Measurements from ENCODE around the gene NBEAL2.
A peak's percentile ranks its signal among the peaks of the same experiment; 100 is the strongest.

Gene NBEAL2

DNA sequence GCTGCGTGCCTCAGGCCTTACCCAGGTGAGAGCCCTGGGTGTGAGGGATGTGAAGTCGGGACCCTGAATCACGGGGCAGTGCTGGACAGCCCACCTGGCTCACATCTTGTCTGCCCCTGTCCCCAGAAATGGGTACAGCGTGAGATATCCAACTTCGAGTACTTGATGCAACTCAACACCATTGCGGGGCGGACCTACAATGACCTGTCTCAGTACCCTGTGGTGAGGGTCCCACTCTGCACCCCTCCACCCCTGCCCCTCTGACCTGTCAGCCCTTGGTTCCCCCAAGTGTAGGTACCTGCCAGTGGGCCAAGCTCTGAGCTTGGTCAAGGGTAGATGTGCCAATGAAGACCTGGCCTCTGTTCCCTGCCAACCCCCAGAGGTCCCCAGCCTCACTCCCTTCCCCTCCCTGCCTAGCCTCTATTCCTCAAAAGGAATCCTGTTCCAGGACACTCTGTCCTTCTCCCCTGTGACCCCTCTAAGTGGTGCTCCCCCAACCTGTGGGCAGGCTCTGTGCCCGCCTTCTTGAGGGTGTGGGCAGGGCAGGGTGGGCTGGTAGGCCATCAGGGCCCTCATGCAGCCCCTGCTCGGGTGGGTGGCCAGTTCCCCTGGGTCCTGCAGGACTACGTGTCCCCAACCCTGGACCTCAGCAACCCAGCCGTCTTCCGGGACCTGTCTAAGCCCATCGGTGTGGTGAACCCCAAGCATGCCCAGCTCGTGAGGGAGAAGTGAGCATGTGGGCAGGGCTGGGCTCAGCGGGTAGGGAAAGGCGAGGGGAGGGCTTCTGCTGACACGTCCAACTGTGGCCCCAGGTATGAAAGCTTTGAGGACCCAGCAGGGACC, 25.1 kb downstream of the NBEAL2 start:
- H3K9me3 ChIP-seq (ENCODE audit: insufficient read depth, low read depth, low read length), result no peaks in the 10 kb centered on the region
- no peaks in the 10 kb centered on the region for H3K27me3 ChIP-seq (ENCODE audit: insufficient read depth, low read length)
- 94% methylated on average over 17 of the region's 17 CpGs for WGBS
- no peak overlapping the region for H3K4me3 ChIP-seq (ENCODE audit: low read length)
- no peak overlapping the region for H3K9ac ChIP-seq (ENCODE audit: low read depth, low read length)
- H3K4me1 ChIP-seq (ENCODE audit: insufficient read depth, low read length), result no peaks in the 10 kb centered on the region
- H3K36me3 ChIP-seq (ENCODE audit: insufficient read depth, low read length), result peaks cover 64% of the 10 kb centered on the region
- no peak overlapping the region for H3K27ac ChIP-seq (ENCODE audit: low read depth, low read length)

DNA sequence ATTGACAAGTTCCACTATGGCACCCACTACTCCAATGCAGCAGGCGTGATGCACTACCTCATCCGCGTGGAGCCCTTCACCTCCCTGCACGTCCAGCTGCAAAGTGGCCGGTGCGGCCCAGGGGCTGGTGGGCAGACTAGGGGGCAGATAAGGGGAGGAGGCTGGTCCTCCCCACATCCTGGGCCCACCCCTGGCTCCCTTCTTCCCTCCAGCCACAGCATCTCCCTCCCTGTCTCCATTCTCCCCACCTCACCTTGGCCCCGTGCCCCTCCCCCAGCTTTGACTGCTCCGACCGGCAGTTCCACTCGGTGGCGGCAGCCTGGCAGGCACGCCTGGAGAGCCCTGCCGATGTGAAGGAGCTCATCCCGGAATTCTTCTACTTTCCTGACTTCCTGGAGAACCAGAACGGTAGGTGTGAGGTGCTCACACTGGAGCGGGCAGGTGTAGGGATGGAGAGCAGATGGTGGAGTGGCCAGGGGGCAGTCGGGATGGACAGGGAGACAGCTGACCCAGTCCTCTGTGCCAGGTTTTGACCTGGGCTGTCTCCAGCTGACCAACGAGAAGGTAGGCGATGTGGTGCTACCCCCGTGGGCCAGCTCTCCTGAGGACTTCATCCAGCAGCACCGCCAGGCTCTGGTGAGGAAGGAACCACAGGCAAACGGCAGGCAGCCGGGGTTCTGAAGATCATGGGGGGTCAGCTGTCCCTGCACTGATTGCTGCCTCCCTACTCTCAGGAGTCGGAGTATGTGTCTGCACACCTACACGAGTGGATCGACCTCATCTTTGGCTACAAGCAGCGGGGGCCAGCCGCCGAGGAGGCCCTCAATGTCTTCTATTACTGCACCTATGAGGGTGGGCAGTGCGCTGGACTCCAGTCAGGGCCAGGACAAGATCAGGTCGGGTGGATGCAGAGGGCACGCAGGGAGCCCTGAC, 26.0 kb downstream of the NBEAL2 start:
- Histone ChIP-seq H3K27me3 (ENCODE audit: insufficient read depth, low read length) (no peaks in the 10 kb centered on the region), H3K4me3 (ENCODE audit: low read length) (no peak overlapping the region), H3K36me3 (ENCODE audit: insufficient read depth, low read length) (peaks cover 55% of the 10 kb centered on the region), H3K9me3 (ENCODE audit: insufficient read depth, low read depth, low read length) (no peaks in the 10 kb centered on the region), H3K9ac (ENCODE audit: low read depth, low read length) (no peak overlapping the region), H3K4me1 (ENCODE audit: insufficient read depth, low read length) (0 out of 2 replicates have a peak, but pooled peaks cover 4% of the 10 kb centered on the region), H3K27ac (ENCODE audit: low read depth, low read length) (no peak overlapping the region)
- WGBS, result 92% methylated on average over 32 of the region's 32 CpGs

DNA sequence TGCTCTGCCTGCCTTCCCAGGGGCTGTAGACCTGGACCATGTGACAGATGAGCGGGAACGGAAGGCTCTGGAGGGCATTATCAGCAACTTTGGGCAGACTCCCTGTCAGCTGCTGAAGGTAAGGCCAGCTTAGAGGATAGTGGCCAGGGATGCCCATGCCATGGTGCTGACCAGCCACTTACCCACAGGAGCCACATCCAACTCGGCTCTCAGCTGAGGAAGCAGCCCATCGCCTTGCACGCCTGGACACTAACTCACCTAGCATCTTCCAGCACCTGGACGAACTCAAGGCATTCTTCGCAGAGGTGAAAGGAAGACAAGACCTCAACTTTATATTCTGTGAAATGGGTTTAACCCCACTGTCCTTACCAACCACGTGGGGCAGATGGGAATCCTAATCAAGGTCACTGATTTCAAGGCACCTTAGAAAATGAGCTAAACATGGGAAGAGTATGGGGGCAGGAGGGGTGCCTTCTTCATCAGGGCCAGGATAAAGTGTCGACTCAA, 26.7 kb downstream of the NBEAL2 start:
- no peak overlapping the region for H3K4me3 ChIP-seq (ENCODE audit: low read length)
- 0 out of 2 replicates have a peak, but pooled peaks cover 5% of the 10 kb centered on the region for H3K4me1 ChIP-seq (ENCODE audit: insufficient read depth, low read length)
- no peaks in the 10 kb centered on the region for H3K9me3 ChIP-seq (ENCODE audit: insufficient read depth, low read depth, low read length)
- peaks cover 48% of the 10 kb centered on the region for H3K36me3 ChIP-seq (ENCODE audit: insufficient read depth, low read length)
- no peak overlapping the region for H3K9ac ChIP-seq (ENCODE audit: low read depth, low read length)
- WGBS, result 91% methylated on average over 9 of the region's 9 CpGs
- no peaks in the 10 kb centered on the region for H3K27me3 ChIP-seq (ENCODE audit: insufficient read depth, low read length)
- H3K27ac ChIP-seq (ENCODE audit: low read depth, low read length), result no peak overlapping the region

DNA sequence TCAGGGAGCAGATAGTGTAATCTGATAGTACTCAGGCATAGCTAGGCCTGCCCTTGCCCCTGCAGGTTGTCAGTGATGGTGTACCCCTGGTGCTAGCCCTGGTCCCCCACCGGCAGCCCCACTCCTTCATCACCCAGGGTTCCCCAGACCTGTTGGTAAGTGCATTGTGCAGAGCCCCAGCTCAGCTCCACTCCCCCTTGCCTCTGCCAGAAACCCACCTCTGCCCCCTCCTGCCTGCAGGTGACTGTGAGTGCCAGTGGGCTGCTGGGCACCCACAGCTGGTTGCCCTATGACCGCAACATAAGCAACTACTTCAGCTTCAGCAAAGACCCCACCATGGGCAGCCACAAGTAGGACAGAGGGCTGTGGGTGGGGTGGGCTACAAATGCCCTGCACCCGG, 27.5 kb downstream of the NBEAL2 start:
- no peak overlapping the region for H3K27ac ChIP-seq (ENCODE audit: low read depth, low read length)
- no peaks in the 10 kb centered on the region for H3K9me3 ChIP-seq (ENCODE audit: insufficient read depth, low read depth, low read length)
- no peak overlapping the region for H3K9ac ChIP-seq (ENCODE audit: low read depth, low read length)
- H3K4me1 ChIP-seq (ENCODE audit: insufficient read depth, low read length), result 0 out of 2 replicates have a peak, but pooled peaks cover 5% of the 10 kb centered on the region
- 93% methylated on average over 3 of the region's 3 CpGs for WGBS
- peaks cover 41% of the 10 kb centered on the region for H3K36me3 ChIP-seq (ENCODE audit: insufficient read depth, low read length)
- no peak overlapping the region for H3K4me3 ChIP-seq (ENCODE audit: low read length)
- no peaks in the 10 kb centered on the region for H3K27me3 ChIP-seq (ENCODE audit: insufficient read depth, low read length)

DNA sequence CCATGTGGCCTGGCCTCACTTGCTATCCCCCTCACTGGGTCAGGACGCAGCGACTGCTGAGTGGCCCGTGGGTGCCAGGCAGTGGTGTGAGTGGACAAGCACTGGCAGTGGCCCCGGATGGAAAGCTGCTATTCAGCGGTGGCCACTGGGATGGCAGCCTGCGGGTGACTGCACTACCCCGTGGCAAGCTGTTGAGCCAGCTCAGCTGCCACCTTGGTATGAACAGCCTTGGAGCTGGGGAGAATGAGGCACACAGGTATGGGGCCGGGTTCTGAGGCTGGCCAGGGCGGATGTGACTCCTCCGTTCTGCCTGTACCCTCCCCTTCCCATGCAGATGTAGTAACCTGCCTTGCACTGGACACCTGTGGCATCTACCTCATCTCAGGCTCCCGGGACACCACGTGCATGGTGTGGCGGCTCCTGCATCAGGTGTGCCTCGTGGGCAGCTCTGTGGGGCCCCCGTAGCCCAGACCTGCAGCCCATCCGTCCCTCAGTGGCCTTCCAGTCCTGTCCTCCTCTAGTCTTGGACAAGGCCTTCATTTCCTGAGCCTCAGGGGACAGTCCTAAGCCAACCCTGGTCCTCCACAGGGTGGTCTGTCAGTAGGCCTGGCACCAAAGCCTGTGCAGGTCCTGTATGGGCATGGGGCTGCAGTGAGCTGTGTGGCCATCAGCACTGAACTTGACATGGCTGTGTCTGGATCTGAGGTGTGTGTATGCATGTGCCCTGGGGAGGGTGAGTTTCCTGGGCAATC, 28.2 kb downstream of the NBEAL2 start:
- Histone ChIP-seq H3K27ac (ENCODE audit: low read depth, low read length) (no peak overlapping the region), H3K9me3 (ENCODE audit: insufficient read depth, low read depth, low read length) (no peaks in the 10 kb centered on the region), H3K9ac (ENCODE audit: low read depth, low read length) (no peak overlapping the region), H3K4me3 (ENCODE audit: low read length) (no peak overlapping the region), H3K36me3 (ENCODE audit: insufficient read depth, low read length) (peaks cover 40% of the 10 kb centered on the region), H3K4me1 (ENCODE audit: insufficient read depth, low read length) (0 out of 2 replicates have a peak, but pooled peaks cover 5% of the 10 kb centered on the region), H3K27me3 (ENCODE audit: insufficient read depth, low read length) (no peaks in the 10 kb centered on the region)
- 93% methylated on average over 16 of the region's 16 CpGs for WGBS

DNA sequence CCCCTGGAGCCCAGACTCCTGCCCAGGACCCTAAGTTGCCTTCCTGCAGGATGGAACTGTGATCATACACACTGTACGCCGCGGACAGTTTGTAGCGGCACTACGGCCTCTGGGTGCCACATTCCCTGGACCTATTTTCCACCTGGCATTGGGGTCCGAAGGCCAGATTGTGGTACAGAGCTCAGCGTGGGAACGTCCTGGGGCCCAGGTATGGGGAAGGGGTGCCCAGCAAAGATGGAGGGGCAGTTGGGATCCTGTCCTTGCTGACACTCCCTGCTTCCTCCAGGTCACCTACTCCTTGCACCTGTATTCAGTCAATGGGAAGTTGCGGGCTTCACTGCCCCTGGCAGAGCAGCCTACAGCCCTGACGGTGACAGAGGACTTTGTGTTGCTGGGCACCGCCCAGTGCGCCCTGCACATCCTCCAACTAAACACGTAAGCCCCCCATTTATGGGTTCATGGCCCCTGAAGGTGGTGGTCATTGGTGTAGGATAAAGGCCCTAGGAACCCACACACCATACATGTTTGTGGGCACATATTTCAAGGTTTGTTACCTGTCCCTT, 28.8 kb downstream of the NBEAL2 start:
- H3K4me3 ChIP-seq (ENCODE audit: low read length), result peak overlapping the region; percentile 71
- H3K27ac ChIP-seq (ENCODE audit: low read depth, low read length), result no peak overlapping the region
- H3K9ac ChIP-seq (ENCODE audit: low read depth, low read length), result no peak overlapping the region
- H3K27me3 ChIP-seq (ENCODE audit: insufficient read depth, low read length), result no peaks in the 10 kb centered on the region
- 95% methylated on average over 12 of the region's 13 CpGs for WGBS
- 0 out of 2 replicates have a peak, but pooled peaks cover 5% of the 10 kb centered on the region for H3K4me1 ChIP-seq (ENCODE audit: insufficient read depth, low read length)
- peaks cover 34% of the 10 kb centered on the region for H3K36me3 ChIP-seq (ENCODE audit: insufficient read depth, low read length)
- no peaks in the 10 kb centered on the region for H3K9me3 ChIP-seq (ENCODE audit: insufficient read depth, low read depth, low read length)

DNA sequence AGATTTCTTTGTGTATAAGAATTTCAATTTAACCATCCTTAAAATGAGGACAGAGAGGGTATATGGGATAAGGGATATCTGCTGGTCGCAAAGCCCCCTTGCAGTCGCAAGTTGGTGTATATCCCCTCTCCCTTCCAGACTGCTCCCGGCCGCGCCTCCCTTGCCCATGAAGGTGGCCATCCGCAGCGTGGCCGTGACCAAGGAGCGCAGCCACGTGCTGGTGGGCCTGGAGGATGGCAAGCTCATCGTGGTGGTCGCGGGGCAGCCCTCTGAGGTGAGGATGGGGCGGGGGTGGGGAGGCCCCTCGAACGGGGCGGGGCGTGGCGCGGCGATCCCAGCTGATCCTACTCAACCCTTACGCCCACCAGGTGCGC, 29.4 kb downstream of the NBEAL2 start:
- 0 out of 2 replicates have a peak, but pooled peaks cover 5% of the 10 kb centered on the region for H3K4me1 ChIP-seq (ENCODE audit: insufficient read depth, low read length)
- H3K9ac ChIP-seq (ENCODE audit: low read depth, low read length), result no peak overlapping the region
- H3K27me3 ChIP-seq (ENCODE audit: insufficient read depth, low read length), result no peaks in the 10 kb centered on the region
- H3K9me3 ChIP-seq (ENCODE audit: insufficient read depth, low read depth, low read length), result no peaks in the 10 kb centered on the region
- H3K27ac ChIP-seq (ENCODE audit: low read depth, low read length), result peak overlapping the region; percentile 99; the same call in 1 of the 2 replicates
- WGBS, result 72% methylated on average over 23 of the region's 23 CpGs
- H3K36me3 ChIP-seq (ENCODE audit: insufficient read depth, low read length), result peaks cover 33% of the 10 kb centered on the region
- peak overlapping the region; percentile 71 for H3K4me3 ChIP-seq (ENCODE audit: low read length)

DNA sequence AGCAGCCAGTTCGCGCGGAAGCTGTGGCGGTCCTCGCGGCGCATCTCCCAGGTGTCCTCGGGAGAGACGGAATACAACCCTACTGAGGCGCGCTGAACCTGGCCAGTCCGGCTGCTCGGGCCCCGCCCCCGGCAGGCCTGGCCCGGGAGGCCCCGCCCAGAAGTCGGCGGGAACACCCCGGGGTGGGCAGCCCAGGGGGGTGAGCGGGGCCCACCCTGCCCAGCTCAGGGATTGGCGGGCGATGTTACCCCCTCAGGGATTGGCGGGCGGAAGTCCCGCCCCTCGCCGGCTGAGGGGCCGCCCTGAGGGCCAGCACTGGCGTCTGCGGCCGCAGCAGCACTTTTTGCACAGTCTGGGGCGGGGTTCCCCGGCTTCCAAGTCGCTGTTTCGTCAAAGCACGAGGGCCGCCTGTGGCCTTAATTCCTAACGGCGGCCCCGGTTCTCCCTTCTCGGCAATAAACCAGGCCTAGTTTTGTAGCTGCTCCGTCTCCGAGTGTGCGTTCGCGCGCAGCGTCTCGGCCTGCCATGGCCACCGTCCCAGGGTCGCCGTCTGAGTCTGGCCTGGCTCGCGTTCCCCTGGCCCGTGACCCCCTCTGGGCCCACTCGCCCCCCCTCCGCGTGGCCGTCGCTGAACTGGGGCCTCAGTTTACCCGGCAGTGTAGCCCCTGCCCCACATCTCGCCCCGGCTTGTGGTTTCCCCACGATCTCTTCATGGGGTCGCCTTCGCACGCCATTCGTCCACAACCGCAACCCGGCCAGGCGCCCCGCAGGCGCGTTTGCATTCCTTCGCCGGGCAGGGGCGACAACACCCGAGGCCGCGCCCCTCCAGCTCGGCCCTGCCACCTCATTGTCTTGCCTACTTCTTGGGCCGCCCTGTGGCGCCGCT, 30.0 kb downstream of the NBEAL2 start:
- 0 out of 2 replicates have a peak, but pooled peaks cover 5% of the 10 kb centered on the region for H3K4me1 ChIP-seq (ENCODE audit: insufficient read depth, low read length)
- H3K27me3 ChIP-seq (ENCODE audit: insufficient read depth, low read length), result no peaks in the 10 kb centered on the region
- H3K9ac ChIP-seq (ENCODE audit: low read depth, low read length), result peak overlapping the region; percentile 93
- WGBS, result 51% methylated on average over 85 of the region's 85 CpGs
- H3K36me3 ChIP-seq (ENCODE audit: insufficient read depth, low read length), result peaks cover 27% of the 10 kb centered on the region
- no peaks in the 10 kb centered on the region for H3K9me3 ChIP-seq (ENCODE audit: insufficient read depth, low read depth, low read length)
- H3K27ac ChIP-seq (ENCODE audit: low read depth, low read length), result peak overlapping the region; percentile 99
- peak overlapping the region; percentile 71 for H3K4me3 ChIP-seq (ENCODE audit: low read length)

DNA sequence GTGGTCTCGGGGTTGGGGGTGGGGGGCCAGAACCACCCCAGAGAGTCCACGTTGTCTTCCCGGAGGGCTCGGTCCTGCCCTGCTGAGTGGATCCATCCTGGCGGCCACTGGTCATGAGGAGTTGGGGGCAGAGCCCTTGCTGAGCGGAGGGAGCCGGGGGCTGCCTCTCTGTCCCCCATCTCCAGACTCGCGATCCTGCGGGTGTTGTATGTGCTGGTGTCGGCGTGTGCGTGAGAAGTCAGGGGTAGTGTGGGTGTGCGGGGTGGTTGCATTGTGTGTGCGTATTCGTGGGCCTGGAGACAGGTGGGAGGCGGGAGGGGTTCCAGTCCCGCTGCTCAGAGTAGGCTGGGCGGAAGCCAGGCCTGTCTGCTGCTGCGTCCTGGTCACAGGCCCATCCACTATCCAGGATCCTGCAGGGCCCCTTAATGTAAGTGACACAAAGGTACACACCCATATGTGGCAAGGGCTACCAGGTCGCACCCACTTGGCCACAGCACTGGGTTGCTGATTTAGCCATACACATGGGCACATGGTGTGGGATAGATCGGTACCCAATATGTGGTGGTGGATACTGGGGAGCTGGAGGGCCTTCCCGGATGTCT, 30.7 kb downstream of the NBEAL2 start:
- 0 out of 2 replicates have a peak, but pooled peaks cover 5% of the 10 kb centered on the region for H3K4me1 ChIP-seq (ENCODE audit: insufficient read depth, low read length)
- H3K9me3 ChIP-seq (ENCODE audit: insufficient read depth, low read depth, low read length), result no peaks in the 10 kb centered on the region
- H3K9ac ChIP-seq (ENCODE audit: low read depth, low read length), result peak overlapping the region; percentile 93
- H3K27me3 ChIP-seq (ENCODE audit: insufficient read depth, low read length), result no peaks in the 10 kb centered on the region
- peak overlapping the region; percentile 99 for H3K27ac ChIP-seq (ENCODE audit: low read depth, low read length)
- peak overlapping the region; percentile 71 for H3K4me3 ChIP-seq (ENCODE audit: low read length)
- 89% methylated on average over 23 of the region's 23 CpGs for WGBS
- H3K36me3 ChIP-seq (ENCODE audit: insufficient read depth, low read length), result peaks cover 22% of the 10 kb centered on the region

Data from HUES64 (cell line).